ENCODE results near the gene CYGB. TPM values are rescaled to one million over a fixed set of nuclear protein-coding genes. Genes with fewer than 3 reads are reported as not detected.

The CYGB gene
- total and polyA plus RNA-seq, 2 of the 13 experiments (the other 11 are each of a cell fraction or from before 2014, with no cell fraction given): 18.9 to 27.1 TPM

GRCh38 chr17:76547642-76548202 lies 10.2 kb upstream of the CYGB start:
- CTCF ChIA-PET (ENCODE audit: low intra/inter-chr PET ratio, low total read pairs): interaction anchor here (0.9 to 4.4 kb wide), 9 partner anchors 15 to 82 kb away, joined by 3 to 86 read pairs (median 6); partner anchors contain the start of gene ST6GALNAC2
- TF ChIP-seq CCAR2 (optimal IDR thresholded peaks at IDR 0.05; ENCODE audit: low read depth, low read length) (no peak), MAZ (IDR thresholded peaks at IDR 0.05; ENCODE audit: borderline replicate concordance, low read depth, low read length) (0 out of 2 replicates have a peak, but pooled peaks have one; percentile 9), MAZ (CRISPR knock-in tag; IDR thresholded peaks at IDR 0.05; ENCODE audit: low read depth) (0 out of 2 replicates have a peak, but pooled peaks have one; percentile 2), ZBTB7A (CRISPR knock-in tag; IDR thresholded peaks at IDR 0.05) (0 out of 2 replicates have a peak, but pooled peaks have one; percentile 56), CREM (IDR thresholded peaks at IDR 0.05) (no peak), CREM (CRISPR knock-in tag; IDR thresholded peaks at IDR 0.05) (no peak), FOSL2 (CRISPR knock-in tag; IDR thresholded peaks at IDR 0.05) (no peak), ZNF589 (CRISPR knock-in tag; conservative IDR thresholded peaks at IDR 0.05) (peak; percentile 65), ATF7 (IDR thresholded peaks at IDR 0.05) (peak; percentile 59), ATF7 (CRISPR knock-in tag; IDR thresholded peaks at IDR 0.05) (no peak), CSRNP2 (CRISPR knock-in tag; conservative IDR thresholded peaks at IDR 0.05; ENCODE audit: low read depth) (peak; percentile 64; the same call in 1 of the 2 replicates), SMYD3 (CRISPR knock-in tag; IDR thresholded peaks at IDR 0.05) (no peak), LCORL (IDR thresholded peaks at IDR 0.05) (peak; percentile 56; the same call in 1 of the 2 replicates), LCORL (CRISPR knock-in tag; IDR thresholded peaks at IDR 0.05) (no peak), TEAD3 (CRISPR knock-in tag; optimal IDR thresholded peaks at IDR 0.05; ENCODE audit: borderline replicate concordance) (no peak), ZBTB2 (CRISPR knock-in tag; IDR thresholded peaks at IDR 0.05; ENCODE audit: low read depth) (0 out of 2 replicates have a peak, but pooled peaks have one; percentile 33), ZNF350 (CRISPR knock-in tag; IDR thresholded peaks at IDR 0.05; ENCODE audit: borderline replicate concordance, low read depth) (no peak), PHB2 (IDR thresholded peaks at IDR 0.05; ENCODE audit: partially characterized antibody) (peak; percentile 99), SP1 (IDR thresholded peaks at IDR 0.05) (peak; percentile 84; the same call in 1 of the 2 replicates), SP1 (CRISPR knock-in tag; IDR thresholded peaks at IDR 0.05) (no peak)
- TF ChIP-seq, protein P1, sequence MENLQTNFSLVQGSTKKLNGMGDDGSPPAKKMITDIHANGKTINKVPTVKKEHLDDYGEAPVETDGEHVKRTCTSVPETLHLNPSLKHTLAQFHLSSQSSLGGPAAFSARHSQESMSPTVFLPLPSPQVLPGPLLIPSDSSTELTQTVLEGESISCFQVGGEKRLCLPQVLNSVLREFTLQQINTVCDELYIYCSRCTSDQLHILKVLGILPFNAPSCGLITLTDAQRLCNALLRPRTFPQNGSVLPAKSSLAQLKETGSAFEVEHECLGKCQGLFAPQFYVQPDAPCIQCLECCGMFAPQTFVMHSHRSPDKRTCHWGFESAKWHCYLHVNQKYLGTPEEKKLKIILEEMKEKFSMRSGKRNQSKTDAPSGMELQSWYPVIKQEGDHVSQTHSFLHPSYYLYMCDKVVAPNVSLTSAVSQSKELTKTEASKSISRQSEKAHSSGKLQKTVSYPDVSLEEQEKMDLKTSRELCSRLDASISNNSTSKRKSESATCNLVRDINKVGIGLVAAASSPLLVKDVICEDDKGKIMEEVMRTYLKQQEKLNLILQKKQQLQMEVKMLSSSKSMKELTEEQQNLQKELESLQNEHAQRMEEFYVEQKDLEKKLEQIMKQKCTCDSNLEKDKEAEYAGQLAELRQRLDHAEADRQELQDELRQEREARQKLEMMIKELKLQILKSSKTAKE (CRISPR knock-in tag; IDR thresholded peaks at IDR 0.05; ENCODE audit: borderline replicate concordance): peak; percentile 59; the same call in 1 of the 2 replicates

More at GRCh38 chr17:76547642-76548202, 10.2 kb upstream of the CYGB start:
- intact Hi-C loops (cut with micrococcal nuclease; ENCODE audit: unreplicated experiment): loop anchor here (1.0 kb wide), 1 partner anchor 24 kb away; no protein-coding TSS in a partner anchor
- BruUV-seq (replicated peaks): no TSS peak
- Histone ChIP-seq H3K27ac (ENCODE audit: extremely low read length, insufficient read depth, low read length) (no peak overlapping the region), H2AFZ (ENCODE audit: low read length) (no peak overlapping the region), H3K79me2 (ENCODE audit: insufficient read depth, low read length) (peaks cover 42% of the 10 kb centered on the region), H3K4me3 (replicated peaks in 1 of 3; ENCODE audit: insufficient read depth in 1 of 3, low read depth in 2 of 3, low read length in 3 of 3) (peak overlapping the region in 2 of 3 experiments; percentile 66; a peak in 3 of 6 replicates), H3K9ac (ENCODE audit: insufficient read depth, low read depth, low read length) (peak overlapping the region; percentile 63; the same call in 1 of the 2 replicates), H4K20me1 (ENCODE audit: insufficient read depth, low read length) (peaks cover 7% of the 10 kb centered on the region; the same call in 1 of the 2 replicates), H3K36me3 (replicated peaks in 1 of 2; ENCODE audit: control insufficient read depth in 1 of 2, insufficient read depth in 2 of 2, low read length in 2 of 2) (peaks cover 7% of the 10 kb centered on the region in 2 experiments; a peak in 4 of 5 replicates), H3K4me2 (ENCODE audit: low read depth, low read length) (peak overlapping the region; percentile 93), H3K9me3 (ENCODE audit: low read length) (no peaks in the 10 kb centered on the region), H3K4me1 (ENCODE audit: insufficient read depth, low read length) (peaks cover 64% of the 10 kb centered on the region), H3K27me3 (ENCODE audit: control insufficient read depth in 1 of 2, insufficient read depth in 2 of 2, low read length in 2 of 2) (no peaks in the 10 kb centered on the region)
- ATAC-seq: no peak
- FAIRE-seq: peak; percentile 81
- 50% methylated on average over 2 of the region's 2 CpGs for WGBS (ENCODE audit: low lambda C conversion rate)
- in situ Hi-C loops (cut with HindIII; ENCODE audit: extremely low pct_ligation_motif_present, low pct_unique_long_range_greater_than_20kb): no loop called here
- no peak for DNase-seq (ENCODE audit: low spot score)
- POLR2A ChIA-PET: interaction anchor here (0.8 to 4.4 kb wide), 8 partner anchors 9 to 66 kb away, joined by 3 to 40 read pairs (median 17); partner anchors contain the start of gene RHBDF2
